Measurements from ENCODE around the gene FAM72B.
"Not testable (repeated sequence)": the region's sequence is repeated elsewhere in the genome, so short reads cannot be mapped to it uniquely, and the experiment has no call there.

- not testable (repeated sequence) for TF ChIP-seq POLR2A (IDR thresholded peaks at IDR 0.05; ENCODE audit: low read depth, low read length); POLR2AphosphoS5 (IDR thresholded peaks at IDR 0.05; ENCODE audit: low read depth, low read length); TAF1 (IDR thresholded peaks at IDR 0.05; ENCODE audit: low read depth, low read length); SPI1 (IDR thresholded peaks at IDR 0.05; ENCODE audit: low read depth, low read length); PAX5 (IDR thresholded peaks at IDR 0.05; ENCODE audit: insufficient read depth, low read length, severe bottlenecking)
These were observed 29.4 kb upstream of the FAM72B start for GRCh38 chr1:121213491-121213890.
